KMS-11 (cell line): Measurements from ENCODE around the gene CCDC148.

Experiments
- H2AFZ ChIP-seq: fragments of 200-600 bp; sonication (generic); 2 replicates; pipeline ENCODE4 v1.6.1; 2016; ENCODE audit warnings: antibody characterized with exemption, mixed run types, low read depth
- H3K27ac ChIP-seq: fragments of 200-600 bp; sonication (generic); 2 replicates; pipeline ENCODE4 v1.6.1; 2016; ENCODE audit warnings: mild to moderate bottlenecking, mixed run types
- H3K27me3 ChIP-seq: fragments of 200-600 bp; sonication (generic); 2 replicates; pipeline ENCODE4 v1.6.1; 2017; ENCODE audit warnings: mild to moderate bottlenecking, low read depth, mixed run types, moderate library complexity; ENCODE audit not compliant: insufficient read depth
- H3K36me3 ChIP-seq: fragments of 200-600 bp; sonication (generic); 2 replicates; pipeline ENCODE4 v1.6.1; 2017; ENCODE audit warnings: mild to moderate bottlenecking, mixed run types; ENCODE audit not compliant: insufficient read depth
- H3K4me1 ChIP-seq: fragments of 200-600 bp; sonication (generic); 2 replicates; pipeline ENCODE4 v1.6.1; 2016; ENCODE audit warnings: mild to moderate bottlenecking, low read depth, mixed run types; ENCODE audit not compliant: poor library complexity, severe bottlenecking
- H3K4me2 ChIP-seq: fragments of 200-600 bp; sonication (generic); 2 replicates; pipeline ENCODE4 v1.7.0; 2016; ENCODE audit warnings: mild to moderate bottlenecking, mixed run types
- H3K4me3 ChIP-seq: fragments of 200-600 bp; sonication (generic); IDR thresholded peaks from 2 replicates; pipeline ENCODE4 v1.6.1; 2017; ENCODE audit warnings: low read depth, low read length, mixed read lengths; ENCODE audit not compliant: insufficient read depth
- H3K79me2 ChIP-seq: fragments of 200-600 bp; sonication (generic); 2 replicates; pipeline ENCODE4 v1.6.1; 2016; ENCODE audit warnings: low read depth, mixed run types; ENCODE audit not compliant: insufficient read depth
- H3K9ac ChIP-seq: fragments of 200-600 bp; sonication (generic); 2 replicates; pipeline ENCODE4 v1.6.1; 2016; ENCODE audit warnings: mild to moderate bottlenecking, mixed run types
- H4K20me1 ChIP-seq: fragments of 200-600 bp; sonication (generic); 2 replicates; pipeline ENCODE4 v1.6.1; 2016; ENCODE audit warnings: mild to moderate bottlenecking, mixed run types; ENCODE audit not compliant: insufficient read depth
- TF ChIP-seq, protein P1 (sequence below): fragments of 200-600 bp; sonication (generic); conservative IDR thresholded peaks from 2 replicates; pipeline ENCODE4 v1.6.1; 2017; ENCODE audit warnings: low read depth, mild to moderate bottlenecking, antibody characterized with exemption, low read length, moderate library complexity, mixed read lengths

The CCDC148 gene

DNA sequence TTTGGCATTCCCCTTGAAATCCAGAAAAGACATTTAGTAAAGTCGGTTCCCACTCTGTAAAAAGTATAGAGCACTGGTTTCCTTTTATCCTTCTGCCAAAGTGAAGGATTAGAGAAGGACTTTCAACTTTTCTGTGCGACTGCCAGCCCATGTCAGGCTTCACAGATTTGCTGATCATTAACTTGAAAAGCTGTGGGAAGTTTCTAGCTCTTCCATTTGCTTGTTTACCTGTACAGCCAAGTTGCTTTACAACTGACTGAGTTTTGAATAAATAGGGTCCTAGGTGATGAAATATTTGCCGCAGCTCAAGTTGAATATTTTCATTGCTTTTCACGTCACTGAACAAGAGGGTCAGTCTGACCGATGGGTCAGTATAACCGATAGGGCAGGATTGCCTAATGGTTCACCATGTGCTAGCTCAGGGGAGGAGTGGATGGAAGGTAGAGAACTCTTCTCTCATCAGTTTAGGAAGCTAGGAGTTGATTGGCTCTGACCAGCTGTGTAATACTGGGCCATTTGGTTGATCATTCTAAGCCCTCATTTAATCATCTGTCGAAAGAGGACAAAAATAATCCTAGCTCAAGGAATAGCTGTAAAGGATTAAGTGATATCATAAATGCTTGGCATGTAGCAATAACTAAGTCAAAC, 324.5 kb downstream of the CCDC148 start:
- Histone ChIP-seq H3K4me1 (no peaks in the 10 kb centered on the region), H3K27ac (no peak overlapping the region), H3K36me3 (no peaks in the 10 kb centered on the region), H3K9ac (no peak overlapping the region), H3K4me2 (no peak overlapping the region), H4K20me1 (no peaks in the 10 kb centered on the region), H3K79me2 (no peaks in the 10 kb centered on the region), H2AFZ (no peak overlapping the region), H3K27me3 (no peaks in the 10 kb centered on the region), H3K4me3 (no peak overlapping the region)
- TF ChIP-seq, protein P1, sequence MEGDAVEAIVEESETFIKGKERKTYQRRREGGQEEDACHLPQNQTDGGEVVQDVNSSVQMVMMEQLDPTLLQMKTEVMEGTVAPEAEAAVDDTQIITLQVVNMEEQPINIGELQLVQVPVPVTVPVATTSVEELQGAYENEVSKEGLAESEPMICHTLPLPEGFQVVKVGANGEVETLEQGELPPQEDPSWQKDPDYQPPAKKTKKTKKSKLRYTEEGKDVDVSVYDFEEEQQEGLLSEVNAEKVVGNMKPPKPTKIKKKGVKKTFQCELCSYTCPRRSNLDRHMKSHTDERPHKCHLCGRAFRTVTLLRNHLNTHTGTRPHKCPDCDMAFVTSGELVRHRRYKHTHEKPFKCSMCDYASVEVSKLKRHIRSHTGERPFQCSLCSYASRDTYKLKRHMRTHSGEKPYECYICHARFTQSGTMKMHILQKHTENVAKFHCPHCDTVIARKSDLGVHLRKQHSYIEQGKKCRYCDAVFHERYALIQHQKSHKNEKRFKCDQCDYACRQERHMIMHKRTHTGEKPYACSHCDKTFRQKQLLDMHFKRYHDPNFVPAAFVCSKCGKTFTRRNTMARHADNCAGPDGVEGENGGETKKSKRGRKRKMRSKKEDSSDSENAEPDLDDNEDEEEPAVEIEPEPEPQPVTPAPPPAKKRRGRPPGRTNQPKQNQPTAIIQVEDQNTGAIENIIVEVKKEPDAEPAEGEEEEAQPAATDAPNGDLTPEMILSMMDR = no peak

GRCh38 chr2:158131483-158131912, 325.1 kb downstream of the CCDC148 start:
- TF ChIP-seq, protein P1 = no peak
- Histone ChIP-seq H2AFZ (no peak overlapping the region), H3K79me2 (no peaks in the 10 kb centered on the region), H4K20me1 (no peaks in the 10 kb centered on the region), H3K36me3 (no peaks in the 10 kb centered on the region), H3K4me3 (no peak overlapping the region), H3K27ac (no peak overlapping the region), H3K27me3 (no peaks in the 10 kb centered on the region), H3K4me2 (no peak overlapping the region), H3K4me1 (no peaks in the 10 kb centered on the region), H3K9ac (no peak overlapping the region)

GRCh38 chr2:158130832-158131473, 325.6 kb downstream of the CCDC148 start:
- no peak overlapping the region for H3K27ac ChIP-seq
- no peak overlapping the region for H3K4me3 ChIP-seq
- no peaks in the 10 kb centered on the region for H3K27me3 ChIP-seq
- H3K9ac ChIP-seq = no peak overlapping the region
- no peaks in the 10 kb centered on the region for H3K79me2 ChIP-seq
- TF ChIP-seq, protein P1 = no peak
- no peak overlapping the region for H3K4me2 ChIP-seq
- no peaks in the 10 kb centered on the region for H3K36me3 ChIP-seq
- no peaks in the 10 kb centered on the region for H4K20me1 ChIP-seq
- H2AFZ ChIP-seq = no peak overlapping the region
- no peaks in the 10 kb centered on the region for H3K4me1 ChIP-seq

DNA sequence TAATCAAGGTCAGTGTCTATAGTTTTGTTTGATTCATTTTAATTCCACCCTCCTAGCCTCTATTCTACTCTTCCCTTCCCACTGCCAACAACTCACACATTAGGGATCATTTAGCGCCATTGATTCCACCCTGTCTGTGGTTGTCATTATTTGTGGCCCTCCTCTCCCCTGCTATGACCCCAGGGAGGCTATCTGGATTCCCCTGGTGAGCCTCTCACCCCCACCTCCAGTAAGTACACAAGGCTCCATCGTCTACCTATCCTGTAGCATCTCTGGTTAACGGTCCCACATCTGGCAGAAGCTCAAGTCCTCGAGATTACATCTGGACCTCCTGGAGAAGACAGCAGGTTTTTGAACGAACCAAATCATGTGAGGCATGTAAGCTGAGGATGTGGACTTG, 327.5 kb downstream of the CCDC148 start:
- Histone ChIP-seq H3K36me3 (no peaks in the 10 kb centered on the region), H3K4me2 (no peak overlapping the region), H3K27me3 (no peaks in the 10 kb centered on the region), H4K20me1 (no peaks in the 10 kb centered on the region), H3K4me1 (no peaks in the 10 kb centered on the region), H3K27ac (no peak overlapping the region), H3K4me3 (no peak overlapping the region), H2AFZ (no peak overlapping the region), H3K79me2 (no peaks in the 10 kb centered on the region), H3K9ac (no peak overlapping the region)
- TF ChIP-seq, protein P1 = no peak
